HG03095 (cell line): ENCODE data around the gene PON1.
A peak's percentile ranks its signal among the peaks of the same experiment; 100 is the strongest.

Experiments used
- ATAC-seq: cut with Tn5 transposase; IDR thresholded peaks from one replicate; pipeline ENCODE4 v1.9.1; 2021; ENCODE audit warnings: moderate library complexity; ENCODE audit not compliant: unreplicated experiment

Gene PON1

GRCh38 chr7:95318501-95319100, 5.7 kb downstream of the PON1 start:
- ATAC-seq: no peak

GRCh38 chr7:95317966-95318365, 6.4 kb downstream of the PON1 start:
- no peak for ATAC-seq

DNA sequence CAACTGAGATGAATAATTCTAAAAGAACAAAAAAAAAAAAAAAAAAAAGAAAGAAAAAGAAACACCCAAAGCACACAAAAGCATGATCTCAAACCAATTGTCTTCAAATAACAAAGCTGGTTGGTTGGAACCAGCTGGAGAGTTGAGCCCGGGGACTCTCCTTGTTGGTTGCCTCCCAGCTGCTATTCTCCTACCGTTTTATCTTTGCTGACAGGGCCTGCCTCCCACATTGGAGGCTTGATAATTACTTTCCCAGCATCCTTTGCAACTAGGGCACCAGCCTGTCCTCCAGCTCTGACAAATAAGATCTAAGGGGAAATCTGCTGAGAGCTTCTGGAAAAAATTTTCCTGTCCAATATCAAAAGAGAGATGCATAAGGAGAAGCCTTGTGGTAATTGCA, 6.8 kb downstream of the PON1 start:
- no peak for ATAC-seq

- peak; percentile 65 for ATAC-seq
These were observed 7.7 kb downstream of the PON1 start for GRCh38 chr7:95316588-95316987.

DNA sequence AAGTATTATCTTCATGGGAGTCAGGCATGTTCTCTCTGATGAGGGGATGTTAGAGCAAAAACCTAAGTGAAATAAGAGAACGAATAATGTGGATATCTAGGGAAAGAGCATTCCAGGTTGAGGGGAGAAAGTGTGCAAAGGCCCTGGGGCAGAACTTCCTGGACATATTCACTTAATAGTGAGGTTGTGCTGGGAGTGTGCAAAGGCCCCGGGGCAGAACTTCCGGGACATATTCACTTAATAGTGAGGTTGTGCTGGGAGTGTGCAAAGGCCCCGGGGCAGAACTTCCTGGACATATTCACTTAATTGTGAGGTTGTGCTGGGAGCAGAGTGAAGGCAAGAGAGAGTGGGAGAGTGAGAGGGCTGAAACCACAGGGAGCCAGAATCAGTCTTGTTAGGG, 11.8 kb downstream of the PON1 start:
- no peak for ATAC-seq

GRCh38 chr7:95311389-95311788, 12.9 kb downstream of the PON1 start:
- no peak for ATAC-seq

- no peak for ATAC-seq
These were observed 14.4 kb downstream of the PON1 start for GRCh38 chr7:95309951-95310350.

DNA sequence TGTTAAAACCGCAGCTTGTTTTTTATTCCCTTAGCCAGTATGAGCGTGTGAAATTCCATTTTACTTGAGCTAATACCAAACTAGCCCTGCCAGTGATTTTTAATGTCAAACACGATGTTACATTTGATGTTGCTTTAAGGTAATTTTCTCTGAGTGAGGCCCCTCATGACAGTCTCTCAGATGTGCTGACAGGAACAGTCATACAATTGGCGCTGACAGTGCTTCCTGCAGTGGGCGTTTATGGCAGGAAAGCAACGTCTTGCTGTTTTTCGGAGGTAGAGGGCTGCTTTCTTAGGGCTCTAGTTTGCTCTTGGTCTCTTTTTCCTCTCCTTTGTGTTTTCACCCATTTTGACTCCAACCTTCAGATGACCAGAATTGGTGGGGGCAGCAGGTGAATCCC, 19.3 kb downstream of the PON1 start:
- no peak for ATAC-seq

GRCh38 chr7:95303013-95303905, 21.1 kb downstream of the PON1 start:
- ATAC-seq: no peak

DNA sequence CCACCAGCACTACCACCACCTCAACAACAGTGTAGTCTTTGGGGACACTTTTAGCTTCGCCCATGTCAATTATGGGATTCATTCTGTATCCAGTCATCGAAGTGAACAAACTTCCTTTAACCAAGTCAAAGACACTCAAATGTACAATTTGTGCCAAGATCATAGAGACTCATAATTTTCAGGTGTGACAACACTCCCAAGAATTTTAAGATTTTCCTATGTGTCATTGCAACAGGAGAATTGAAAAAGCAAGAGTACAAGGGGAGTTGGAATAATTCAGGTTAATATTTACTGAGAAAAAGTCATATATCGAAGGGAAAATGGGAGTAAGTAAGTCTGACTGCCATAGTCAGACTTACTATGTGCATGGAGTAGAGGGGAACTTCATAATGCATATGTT, 26.2 kb downstream of the PON1 start:
- no peak for ATAC-seq

- ATAC-seq: no peak
These were observed 27.3 kb downstream of the PON1 start for GRCh38 chr7:95297041-95297440.

DNA sequence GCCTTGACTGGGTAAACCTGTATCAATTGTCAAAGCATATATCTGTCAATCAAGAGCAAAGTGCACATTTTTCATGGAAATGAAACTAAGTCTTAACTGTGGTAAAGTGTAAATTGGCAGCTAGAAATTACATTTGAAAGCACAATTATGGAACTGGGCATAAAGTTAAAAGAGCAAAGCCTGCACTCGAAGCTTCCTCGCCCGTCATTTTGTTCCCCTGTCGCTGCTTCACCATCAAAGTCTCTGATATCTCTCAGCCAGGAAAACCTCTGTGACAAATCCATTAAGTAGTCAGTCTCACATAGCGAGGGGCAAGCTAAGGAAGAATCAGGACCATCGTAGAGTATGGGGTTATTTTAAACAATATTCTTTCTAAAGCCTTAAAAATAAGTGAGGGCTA, 27.9 kb downstream of the PON1 start:
- no peak for ATAC-seq

DNA sequence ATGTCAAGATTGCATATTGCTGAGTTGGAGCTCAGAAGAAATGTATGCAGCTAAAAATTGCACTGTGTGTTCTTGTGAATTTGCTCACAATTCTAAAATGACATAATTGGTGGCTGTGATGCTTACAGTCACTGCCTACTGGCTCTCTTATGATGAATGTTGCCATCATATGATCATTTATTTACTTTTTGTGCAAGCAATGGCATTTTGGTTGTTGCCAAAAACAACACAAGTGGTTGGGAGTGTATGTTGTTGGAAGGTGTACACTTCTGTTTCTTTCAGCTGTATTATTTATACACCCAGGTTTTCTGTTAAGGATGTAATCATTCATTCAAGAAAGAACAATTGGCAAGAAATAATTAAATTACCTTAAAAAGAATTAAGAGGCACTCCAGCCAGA, 28.9 kb downstream of the PON1 start:
- no peak for ATAC-seq

DNA sequence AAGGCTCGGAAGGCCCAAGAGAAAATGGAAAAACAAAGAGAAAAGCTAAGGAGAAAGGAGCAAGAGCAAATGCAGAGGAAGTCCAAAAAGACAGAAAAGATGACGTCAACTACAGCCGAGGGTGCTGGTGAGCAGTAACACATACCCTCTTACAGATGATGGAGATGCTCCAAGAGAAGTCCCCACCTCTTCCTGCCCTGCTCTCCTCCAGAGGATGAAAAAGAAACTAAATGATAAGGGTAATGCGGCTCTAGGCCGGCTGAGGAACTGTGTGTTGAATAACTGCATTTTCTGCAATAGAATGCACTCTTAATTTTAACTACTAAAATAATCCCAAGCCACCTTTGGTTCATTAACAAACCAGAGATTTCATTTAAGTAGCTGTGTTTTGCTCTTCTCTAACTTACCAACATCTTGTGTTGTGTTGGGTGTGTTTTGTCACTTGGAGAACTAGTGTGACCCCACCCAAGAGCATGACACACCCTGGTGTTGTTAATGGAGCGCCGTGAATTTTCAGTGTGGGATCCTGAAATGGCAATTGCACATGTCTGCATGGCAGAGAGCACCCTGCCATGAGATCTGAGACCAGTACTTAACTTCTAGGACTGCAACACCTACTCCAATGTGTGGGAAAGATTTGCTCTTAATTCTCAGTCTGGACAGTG, 34.0 kb downstream of the PON1 start:
- no peak for ATAC-seq

DNA sequence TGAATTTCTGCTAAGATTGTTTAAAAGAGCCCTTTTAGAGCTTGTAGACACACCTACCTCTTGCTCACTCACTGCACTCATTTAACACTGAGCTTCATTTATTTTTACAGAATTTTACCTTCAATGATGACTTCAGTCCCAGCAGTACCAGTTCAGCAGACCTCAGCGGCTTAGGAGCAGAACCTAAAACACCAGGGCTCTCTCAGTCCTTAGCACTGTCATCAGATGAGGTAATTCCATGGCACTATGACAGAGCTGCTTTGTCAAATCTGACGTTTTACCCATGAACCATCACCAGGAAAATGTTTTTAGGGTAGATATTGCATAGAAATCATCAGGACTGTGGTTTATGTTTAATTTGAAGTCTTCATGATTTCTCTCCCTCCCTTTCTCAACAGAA, 38.2 kb downstream of the PON1 start:
- no peak for ATAC-seq

DNA sequence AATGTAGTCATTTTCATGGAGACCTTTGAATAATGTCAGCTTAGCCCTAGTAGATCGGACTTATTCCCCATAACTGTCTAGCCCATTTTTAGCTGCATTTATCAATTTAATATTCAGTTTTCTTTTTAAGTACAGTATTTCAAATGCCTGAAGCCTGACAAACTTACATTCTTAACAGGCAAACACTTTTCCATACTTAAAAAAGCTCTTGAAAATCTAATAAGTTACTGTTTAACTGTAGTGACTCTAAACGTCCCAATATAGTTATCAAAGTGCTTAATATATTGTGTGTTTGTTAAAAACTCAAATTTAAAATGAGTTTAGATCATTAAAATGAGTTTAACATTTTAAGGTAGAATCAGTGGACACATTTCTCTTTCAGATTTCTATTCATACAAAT, 44.9 kb downstream of the PON1 start:
- no peak for ATAC-seq

- ATAC-seq: no peak
These were observed 48.2 kb downstream of the PON1 start for GRCh38 chr7:95276114-95276513.

- ATAC-seq: no peak
These were observed 54.7 kb downstream of the PON1 start for GRCh38 chr7:95269640-95270039.

- no peak for ATAC-seq
These were observed 56.6 kb downstream of the PON1 start for GRCh38 chr7:95267754-95268153.

DNA sequence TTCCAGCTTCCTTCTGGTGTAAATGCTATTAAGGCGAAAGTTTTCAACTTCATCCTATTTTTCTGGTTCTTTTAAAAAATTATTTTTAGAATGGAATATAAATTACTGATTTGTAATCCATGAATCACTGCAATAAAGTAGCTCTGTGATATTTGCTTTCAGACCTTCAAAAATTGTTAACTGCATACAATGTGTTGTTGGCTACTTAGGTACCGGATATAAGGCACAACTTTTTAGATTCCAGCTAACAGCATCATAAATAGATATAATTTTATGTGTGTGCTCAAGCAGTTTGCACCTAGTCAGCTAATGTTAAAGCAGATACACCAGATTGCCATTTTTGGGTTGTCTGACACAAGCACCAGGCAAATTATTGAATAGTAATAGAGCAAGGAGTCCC, 58.7 kb downstream of the PON1 start:
- no peak for ATAC-seq

DNA sequence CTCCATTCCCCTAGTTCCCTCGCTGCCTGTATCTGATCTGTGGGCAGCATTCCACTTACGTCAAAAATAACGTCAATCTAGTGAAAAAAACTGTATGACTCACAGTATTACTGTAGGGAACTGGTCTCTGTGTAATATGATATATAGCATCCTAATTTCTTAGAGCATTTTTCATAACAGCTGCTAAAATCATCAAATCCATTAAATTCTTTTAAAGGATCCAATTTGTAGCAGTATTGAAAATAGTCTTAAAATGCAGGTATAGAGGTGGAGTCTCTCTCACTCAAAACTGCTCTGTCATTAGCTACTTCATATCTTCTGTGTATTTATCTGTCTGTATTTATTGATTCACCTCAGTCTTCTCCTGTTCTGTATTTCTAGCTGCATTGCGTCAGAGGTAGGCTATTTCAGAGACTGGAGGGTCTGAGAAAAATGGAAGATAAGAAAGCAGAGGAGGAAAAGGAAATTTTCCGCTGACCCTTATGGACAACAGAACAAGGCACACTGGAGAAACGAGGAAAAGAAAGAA, 59.9 kb downstream of the PON1 start:
- no peak for ATAC-seq
